Left lobe of liver (tissue), 2 donors: Measurements from ENCODE around the gene EARS2. TPM values are rescaled to one million over a fixed set of nuclear protein-coding genes. Genes with fewer than 3 reads are reported as not detected.
A peak's percentile ranks its signal among the peaks of the same experiment; 100 is the strongest.
"Not testable (repeated sequence)": the region's sequence is repeated elsewhere in the genome, so short reads cannot be mapped to it uniquely, and the experiment has no call there.

Experiments used
- ATAC-seq: fragments of 200-7000 bp; cut with Tn5 transposase; one replicate; pipeline ENCODE4 v1.9.1; 2020; ENCODE audit warnings: mild to moderate bottlenecking, moderate library complexity
- DNase-seq: peaks from one replicate; pipeline ENCODE4 v3.0.0-alpha.2; 2020; ENCODE audit warnings: low spot score
- total RNA-seq: library from RNA; stranded (reverse); gene quantifications from one replicate; pipeline ENCODE4 v1.2.1, GENCODE V29; 2021
- donor health status: DM: no; HTN: no; CAD: no; lungs with moderate emphysema.
- donor health status: DM: no; HTN: yes; CAD: no.

EARS2 gene
- total RNA-seq, 1 donor from 2014 or later, result 15.9 TPM

DNA sequence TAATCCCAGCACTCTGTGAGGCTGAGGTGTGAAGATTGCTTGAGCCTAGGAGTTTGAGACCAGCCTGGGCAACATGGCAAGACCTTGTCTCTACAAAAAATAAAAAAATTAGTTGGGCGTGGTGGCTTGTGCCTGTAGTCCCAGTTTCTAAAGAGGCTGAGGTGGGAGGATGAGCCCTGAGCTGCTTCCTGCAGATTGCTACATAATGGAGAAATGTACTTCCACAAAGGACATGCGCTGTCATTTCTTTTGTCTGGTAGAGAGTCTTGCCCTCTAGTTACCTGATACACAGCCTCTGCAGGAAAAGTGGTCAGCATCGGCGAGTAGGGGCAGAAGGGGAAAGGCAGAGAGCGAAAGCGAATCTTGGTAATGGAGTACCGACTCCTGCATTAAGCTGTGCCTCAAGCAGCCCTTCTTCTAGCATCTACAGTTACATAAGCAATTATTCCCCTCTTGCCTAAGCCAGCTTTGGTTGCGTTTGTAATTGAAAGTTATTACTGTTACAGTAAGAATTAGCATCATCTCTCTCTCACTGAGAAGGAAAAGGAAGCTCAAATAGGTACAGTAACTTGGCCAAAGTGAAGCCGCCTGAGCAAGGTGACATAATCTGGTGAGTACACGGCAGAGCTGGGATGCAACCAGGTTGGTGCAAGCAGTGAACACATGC, 28.4 kb downstream of the EARS2 start:
- DNase-seq (no peak), ATAC-seq (no peak)

DNA sequence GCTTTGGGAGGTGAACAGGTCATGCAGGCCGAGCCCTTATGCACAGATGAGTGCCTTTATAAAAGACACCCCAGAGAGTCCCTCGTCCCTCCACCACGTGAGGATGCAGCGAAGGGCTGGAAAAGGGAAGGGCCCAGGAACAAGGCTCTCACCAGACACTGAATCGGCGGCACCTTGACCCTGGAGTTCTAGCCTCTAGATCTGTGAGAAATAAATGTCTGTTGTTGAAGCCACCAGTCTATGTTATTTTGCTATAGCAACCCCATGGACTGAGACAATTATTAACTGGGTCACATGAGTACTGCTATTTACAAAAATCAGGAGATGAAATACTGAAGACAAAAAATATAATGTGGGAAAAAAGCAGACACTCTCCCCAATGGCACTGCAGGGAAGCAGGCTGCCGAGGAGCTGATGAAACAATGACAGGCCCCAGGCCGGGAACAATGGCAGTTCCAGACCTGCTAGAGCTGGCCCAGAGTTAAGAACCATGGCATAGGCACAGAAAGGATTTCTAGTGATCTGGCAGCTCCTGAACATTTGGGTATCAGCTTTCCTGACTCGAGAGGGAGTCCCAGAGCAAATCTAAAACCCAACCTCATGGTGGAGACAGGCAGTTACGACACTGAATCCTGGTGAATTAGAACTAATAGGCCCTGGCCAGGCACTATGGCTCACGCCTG, 29.0 kb downstream of the EARS2 start:
- ATAC-seq (peak; percentile 29), DNase-seq (no peak)

DNA sequence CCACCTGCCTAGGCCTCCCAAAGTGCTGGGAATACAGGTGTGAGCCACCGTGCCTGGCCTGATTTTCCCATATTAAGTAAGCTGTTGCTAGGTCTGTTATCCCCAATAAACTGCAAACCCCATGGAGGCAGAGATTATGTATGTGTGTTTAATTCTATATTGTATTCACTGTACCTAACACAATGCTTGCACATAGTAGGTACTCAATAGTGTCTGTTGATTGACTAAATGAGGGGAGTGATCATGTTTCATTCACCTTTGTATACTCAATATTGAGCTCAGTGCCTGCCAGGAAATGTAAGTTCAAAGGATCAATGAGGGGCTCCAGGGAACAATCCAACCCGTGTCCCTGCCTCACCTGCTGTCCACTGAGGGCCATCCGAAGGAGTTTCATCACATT, 32.3 kb downstream of the EARS2 start:
- no peak for ATAC-seq
- no peak for DNase-seq

DNA sequence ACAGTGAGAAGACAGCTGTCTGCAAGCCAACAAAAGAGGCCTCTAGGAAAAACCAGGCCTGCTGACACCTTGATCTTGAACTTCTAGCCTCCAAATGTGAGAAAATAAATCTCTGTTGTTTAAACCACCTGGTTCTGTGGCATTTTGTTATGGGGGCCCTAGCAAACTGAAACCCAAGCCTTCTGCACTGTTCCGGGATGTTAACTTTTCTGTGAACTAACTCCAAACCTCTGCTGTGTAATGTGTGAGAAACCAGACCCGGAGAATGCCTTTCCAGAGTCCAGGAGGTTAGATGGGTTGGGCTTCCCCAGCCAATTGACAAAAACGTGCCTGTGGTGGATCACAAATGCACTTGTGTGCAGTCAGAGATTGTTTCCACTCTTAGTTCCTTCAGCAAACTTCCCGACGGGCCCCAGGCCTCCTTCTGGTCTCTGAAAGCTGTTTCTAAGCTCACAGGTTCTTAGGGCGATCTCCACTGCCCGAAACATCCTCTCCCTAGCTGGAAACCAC, 33.2 kb downstream of the EARS2 start:
- ATAC-seq (no peak), DNase-seq (no peak)

DNA sequence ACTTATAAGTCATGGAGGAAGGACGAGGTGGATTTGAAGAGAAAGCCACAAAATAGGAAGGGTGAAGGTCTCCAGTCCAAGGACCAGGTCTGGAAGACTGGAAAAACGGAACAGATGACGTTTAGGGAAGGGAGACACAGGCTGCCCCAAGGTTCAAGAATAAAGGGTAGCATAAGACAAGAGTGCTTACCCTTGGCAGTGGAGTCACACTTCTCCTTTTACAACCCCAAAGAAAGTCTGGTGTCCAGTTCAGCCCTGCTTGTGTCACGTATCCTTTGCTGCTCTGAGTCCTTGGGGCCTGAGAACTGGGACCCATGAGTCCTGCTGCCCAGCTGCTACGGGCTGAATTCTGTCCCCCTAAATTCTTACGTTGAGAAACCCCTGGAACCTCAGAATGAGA, 33.8 kb downstream of the EARS2 start:
- ATAC-seq, result peak; percentile 54

DNA sequence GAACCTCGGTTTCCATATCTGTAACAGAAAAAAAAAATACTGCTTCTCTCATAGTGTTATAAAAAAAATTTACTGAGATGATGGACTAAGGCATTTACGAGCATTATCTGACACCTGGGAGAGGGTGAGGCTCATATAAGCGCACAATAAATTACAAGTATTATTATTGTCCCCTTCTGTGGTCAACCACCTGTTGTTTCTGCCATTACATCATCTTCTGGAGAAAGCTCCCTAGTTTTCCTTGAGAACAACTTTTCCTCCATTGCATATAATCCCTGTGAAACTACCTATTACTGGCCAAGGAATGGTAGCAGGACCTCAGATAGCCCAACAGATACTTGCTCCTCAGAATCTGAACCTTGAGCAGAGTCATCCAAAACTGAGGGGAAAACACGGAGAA, 35.2 kb downstream of the EARS2 start:
- DNase-seq (no peak), ATAC-seq (no peak)

More for the DNA sequence above, 33.8 kb downstream of the EARS2 start:
- no peak for DNase-seq

DNA sequence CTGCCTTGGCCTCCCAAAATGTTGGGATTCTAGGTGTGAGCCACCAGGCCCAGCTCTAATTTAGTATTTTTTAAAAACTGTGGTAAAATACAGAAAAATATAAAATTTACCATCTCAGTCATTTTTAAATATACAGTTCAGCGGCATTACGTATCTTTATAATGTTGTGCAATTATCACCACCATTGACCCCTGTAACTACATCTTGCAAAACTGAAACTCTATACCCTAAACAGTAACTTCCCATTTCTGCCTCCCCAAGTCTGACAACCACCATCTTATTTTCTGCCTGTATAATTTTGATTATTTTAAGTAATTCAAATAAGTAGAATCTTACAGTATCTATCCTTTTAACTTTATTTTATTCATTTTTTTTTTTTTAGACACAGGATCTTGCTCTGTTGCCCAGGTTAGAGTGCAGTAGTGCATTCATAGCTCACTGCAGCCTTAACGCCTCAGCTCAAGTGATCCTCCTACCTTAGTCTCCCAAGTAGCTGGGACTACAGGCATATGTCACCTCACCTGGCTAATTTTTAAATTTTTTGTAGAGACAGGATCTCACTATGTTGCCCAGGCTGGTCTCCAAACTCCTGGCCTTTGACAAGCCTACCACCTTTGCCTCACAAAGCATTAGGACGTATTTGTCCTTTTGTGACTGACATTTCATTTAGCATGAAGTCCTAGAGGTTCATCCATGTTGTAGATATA, 36.0 kb downstream of the EARS2 start:
- DNase-seq (no peak), ATAC-seq (no peak)

DNA sequence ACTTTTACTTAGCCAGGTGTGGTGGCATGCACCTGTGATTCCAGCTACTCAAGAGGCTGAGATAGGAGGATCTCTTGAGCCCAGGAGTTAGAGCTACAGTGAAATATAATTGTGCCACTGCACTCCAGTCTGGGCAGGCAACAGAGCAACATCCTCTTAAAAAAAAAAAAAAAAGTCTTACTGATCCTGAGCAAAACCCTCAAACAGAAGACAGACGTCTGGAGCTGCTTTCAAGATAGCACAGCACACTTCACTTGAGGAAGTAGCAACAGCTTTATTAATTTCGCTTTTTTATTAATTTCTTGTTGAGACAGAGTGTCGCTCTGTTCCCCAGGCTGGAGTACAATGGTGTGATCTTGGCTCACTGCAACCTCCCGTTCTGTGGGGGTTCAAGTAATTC, 36.6 kb downstream of the EARS2 start:
- DNase-seq, result no peak
- ATAC-seq, result no peak

DNA sequence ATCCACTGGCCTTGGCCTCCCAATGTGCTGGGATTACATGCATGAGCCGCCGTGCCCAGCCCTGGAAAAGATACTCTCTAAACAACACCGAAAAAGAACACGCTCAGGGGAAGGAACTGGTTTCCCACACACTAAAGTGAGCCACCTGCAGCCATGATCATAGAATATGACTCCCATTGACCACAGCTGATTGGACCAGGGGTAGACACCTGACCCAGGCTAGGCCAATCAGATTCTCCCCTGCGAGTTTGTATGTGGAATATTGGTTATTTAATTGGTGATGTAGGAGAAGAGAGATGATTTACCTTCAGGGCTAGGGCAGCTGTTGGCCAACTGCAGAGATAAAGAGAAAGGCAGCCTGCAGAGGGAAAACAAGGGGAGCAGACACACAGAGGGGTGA, 37.9 kb downstream of the EARS2 start:
- ATAC-seq (no peak), DNase-seq (no peak)

DNA sequence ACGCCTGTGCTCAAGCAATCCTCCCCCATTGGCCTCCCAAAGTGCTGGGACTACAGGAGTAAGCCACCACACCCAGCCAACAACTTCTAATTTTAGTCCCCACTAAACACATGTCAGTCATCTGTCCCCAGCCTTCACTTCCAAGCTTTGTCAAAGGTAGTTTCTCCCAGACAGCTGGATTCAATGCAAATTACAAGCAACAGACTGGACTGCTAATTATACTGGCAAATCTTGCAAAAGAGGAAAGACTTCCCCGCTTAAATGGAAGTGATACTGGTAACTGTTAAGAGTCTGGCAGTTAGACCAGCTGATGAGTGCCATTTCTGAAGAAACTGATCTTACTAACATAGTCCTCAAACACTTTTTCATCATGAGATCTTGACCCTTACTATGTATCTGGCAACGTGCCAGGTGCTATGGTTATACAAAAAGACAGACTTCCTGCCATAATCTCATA, 38.7 kb downstream of the EARS2 start:
- DNase-seq (no peak), ATAC-seq (no peak)

DNA sequence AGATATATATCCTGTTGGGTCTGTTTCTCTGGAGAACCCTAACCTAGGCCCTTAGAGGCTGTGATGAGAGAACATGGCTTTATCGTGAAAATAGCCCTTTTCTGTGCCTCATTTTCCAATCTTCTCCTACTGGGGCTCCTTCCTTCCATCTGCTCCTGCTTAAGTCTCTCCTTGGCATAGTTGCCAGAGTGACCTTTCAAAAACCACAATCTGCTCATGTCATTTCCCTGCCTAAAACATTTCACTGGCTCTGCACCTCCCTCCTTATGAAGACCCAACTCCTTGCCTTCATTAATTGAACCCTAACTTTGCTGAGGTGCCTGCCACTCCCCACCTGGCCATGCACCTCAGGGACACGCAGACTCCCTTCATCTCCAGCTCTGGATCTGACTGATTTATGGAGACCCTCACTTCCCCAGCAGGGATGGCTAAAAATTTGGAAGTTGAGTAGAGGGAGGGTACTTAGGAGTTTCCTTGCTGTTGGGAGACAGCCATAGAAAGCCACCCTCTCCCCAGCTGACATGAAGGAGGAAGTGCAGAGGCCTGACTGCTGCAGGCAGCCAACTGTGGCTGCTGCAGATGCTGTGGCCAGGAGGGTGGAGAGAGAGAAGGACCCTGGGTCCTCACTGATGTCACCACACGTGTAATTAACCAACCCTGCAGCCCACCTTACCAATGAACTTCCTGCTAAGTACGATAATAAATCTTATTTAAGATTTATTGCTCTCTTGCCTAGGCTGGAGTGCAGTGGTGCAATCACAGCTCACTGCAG, 40.6 kb downstream of the EARS2 start:
- no peak for ATAC-seq
- DNase-seq, result no peak

DNA sequence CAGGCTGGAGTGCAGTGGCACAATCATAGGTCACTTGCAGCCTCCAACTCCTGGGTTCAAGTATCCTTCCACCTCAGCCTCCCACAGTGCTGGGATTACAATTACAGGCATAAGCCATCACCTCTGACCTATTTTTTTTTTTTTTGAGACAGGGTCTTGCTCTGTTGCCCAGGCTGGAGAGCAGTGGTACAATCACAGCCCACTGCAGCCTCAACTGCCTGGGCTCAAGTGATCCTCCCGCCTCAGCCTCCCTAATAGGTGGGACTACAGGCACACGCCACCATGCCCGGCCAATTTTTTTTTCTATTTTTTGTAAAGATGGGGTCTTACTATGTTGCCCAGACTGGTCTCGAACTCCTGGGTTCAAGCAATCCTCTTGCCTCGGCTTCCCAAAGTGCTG, 41.3 kb downstream of the EARS2 start:
- no peak for DNase-seq
- ATAC-seq, result no peak

DNA sequence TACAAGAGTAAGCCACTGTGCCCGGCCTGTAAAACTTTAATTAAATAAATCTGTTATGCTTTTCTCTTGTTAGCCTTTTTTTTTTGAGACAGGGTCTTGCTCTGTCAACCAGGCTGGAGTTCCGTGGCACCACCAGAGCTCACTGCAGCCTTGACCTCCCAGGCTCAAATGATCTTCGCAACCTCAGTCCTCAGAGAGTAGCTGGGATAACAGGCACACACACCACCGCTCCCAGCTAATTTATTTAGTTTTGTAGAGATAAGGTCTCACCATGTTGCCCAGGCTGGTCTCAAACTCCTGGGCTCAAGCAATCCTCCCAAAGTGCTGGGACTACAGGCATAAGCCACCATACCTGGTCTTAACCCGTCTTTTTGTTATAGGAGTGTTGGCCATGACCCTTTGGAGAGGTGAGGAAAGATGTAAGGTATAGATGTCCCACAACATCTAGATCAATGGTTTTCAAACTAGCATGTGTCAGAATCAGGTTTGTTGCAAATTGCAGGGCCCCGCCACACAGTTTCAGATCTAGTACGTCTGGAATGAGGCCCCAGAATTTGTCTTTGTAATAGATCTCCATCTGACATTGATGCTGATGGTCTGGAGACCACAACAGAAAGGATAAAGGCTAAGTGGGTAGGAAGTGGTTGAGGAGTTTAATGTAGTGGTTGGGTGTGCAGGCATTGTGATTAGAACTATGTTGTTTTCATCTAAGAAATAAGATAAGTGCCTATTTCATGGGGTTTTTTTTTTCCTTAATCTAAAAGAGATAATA, 42.6 kb downstream of the EARS2 start:
- no peak for ATAC-seq

DNA sequence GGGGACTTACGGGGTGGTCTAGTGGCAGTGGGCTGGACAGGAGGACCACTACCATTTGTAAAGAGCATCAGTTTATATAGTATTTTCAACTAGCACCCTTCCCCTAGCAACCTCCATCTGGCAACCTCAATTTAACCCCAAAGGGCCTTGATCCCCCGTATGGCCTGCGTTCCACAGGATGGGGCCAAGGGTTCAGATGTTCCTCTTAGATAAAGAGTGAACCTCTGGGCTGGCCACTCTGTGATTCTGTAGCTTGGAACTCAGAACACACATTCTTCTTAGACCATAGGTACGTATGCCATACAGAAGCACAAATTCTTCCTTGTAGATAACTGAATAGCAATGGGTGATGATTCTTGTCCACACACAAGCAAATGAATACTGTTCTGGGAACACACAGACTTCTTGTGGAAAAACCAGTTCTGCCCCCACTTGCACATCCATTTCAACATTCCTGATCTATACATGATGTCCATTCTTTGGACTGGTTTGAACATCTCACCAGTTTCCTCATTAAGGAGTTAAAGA, 44.9 kb downstream of the EARS2 start:
- ATAC-seq (no peak), DNase-seq (no peak)

More for the DNA sequence above, 42.6 kb downstream of the EARS2 start:
- DNase-seq, result no peak

DNA sequence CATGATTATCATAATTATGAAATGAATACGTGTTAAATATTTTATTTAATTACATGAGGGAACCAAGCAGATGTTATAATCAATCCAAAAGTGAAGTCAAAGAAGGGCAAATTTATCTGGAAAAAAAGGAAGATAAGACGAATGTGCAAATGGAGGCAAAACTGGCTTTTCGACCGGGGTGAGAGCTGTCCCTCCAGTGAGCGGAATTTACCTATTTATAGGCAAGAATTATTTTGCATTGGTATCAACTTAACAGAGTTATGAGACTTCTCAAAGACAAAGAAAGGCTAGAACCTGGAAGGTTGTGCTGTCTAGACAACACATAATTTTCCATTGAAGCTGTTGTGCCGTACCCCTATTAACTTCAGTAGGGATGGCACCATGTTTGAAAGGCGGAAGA, 45.4 kb downstream of the EARS2 start:
- ATAC-seq (no peak), DNase-seq (no peak)

DNA sequence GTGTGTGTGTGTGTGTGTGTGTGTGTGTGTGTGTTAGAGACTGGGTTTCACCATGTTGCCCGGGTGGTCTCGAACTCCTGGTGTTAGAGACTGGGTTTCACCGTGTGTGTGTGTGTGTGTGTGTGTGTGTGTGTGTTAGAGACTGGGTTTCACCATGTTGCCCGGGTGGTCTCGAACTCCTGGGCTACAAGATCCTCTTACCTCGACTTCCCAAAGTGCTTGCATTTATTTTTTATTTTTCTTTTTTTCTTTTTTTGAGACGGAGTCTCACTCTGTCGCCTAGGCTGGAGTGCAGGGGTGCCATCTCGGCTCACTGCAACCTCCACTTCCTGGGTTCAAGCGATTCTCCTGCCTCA, 46.3 kb downstream of the EARS2 start:
- not testable (repeated sequence) for ATAC-seq, DNase-seq

DNA sequence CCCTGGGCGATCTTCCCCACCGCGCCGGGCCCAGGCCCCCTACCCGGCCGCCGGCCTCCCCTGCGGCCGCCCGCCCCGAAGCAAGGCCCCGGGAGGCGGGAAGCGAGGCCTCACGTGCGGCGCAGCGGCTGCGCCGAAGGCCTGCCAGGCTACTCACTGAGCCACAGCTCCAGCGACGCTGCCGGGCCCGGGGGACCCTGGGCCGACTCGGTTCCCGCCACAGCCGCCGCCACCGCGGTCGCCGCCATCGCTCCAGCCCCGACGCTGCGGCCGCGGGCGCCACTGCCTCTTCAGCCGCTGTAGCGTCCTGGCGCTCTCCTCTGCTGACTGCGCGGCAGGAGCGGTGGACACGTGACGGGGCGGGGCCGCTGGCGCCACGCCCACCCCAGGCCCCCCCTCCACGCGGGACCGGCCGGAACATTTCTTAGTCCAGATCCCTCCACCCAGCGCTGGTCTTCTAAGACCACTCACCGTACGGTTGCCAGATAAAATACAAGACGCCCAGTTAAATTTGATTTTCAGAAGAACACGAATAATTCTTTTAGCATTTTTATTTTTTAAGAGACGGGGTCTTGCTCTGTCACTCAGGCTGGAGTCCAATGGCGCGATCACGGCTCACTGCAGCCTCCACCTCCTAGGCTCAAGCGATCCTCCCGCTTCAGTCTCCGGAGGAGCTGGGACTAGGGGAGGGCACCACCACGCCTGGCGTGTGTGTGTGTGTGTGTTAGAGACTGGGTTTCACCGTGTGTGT, 46.8 kb downstream of the EARS2 start, which contains the start of gene GGA2:
GGA2 (minus strand) TSS at position 331 of the 751 bp plus-strand sequence; CDS start at position 248, 83 bp downstream.
- DNase-seq, result peak; percentile 88
- ATAC-seq, result peak; percentile 96

DNA sequence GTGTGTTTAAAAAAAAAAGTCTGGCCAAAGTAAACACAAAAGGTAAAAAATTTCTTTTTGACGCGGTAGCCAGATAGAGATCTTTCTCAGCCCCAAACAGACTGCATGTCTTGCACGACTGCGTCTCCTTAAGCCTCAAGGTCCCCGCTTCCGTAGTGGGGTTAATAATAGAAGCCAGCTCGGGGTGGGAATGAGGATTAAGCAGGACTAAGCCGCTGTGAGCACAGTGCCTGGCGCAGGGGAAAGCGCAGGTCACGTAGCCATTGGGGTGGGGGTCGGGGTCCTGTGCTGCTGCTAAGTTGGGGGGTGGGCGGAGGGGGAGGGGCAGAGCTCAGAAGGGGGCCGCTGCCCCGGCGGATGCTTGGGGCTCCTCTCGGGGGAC, 47.4 kb downstream of the EARS2 start:
- no peak for DNase-seq
- peak; percentile 31 for ATAC-seq

DNA sequence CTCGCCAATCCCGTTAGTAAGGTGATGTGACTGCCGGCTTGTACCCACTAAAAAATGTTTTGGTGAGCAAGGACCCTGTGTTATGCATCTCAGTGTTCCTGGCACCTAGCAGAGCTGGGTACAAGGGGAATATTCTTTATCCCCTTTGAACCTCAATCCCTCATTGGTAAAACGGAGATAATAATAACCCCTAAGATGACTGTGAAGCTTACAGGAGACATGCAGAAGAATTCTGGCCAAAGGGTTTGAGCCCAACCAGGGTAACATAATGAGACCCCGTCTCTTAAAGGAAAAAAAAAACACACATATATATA, 47.8 kb downstream of the EARS2 start:
- no peak for ATAC-seq
- DNase-seq, result no peak
